Uterus (tissue), 2 donors: ENCODE measurements around the gene TDRD9.

Experiments used
- POLR2A ChIP-seq, 2 donors: fragments of 450-650 bp; IDR thresholded peaks; one replicate each; pipeline ENCODE4 v1.6.1; 2016; ENCODE audit warnings: antibody characterized with exemption in 2 of 2, mild to moderate bottlenecking in 1 of 2, moderate library complexity in 1 of 2
- TF ChIP-seq, protein P1 (sequence below), 4 experiments: fragments of 200-600 bp in 2 of 4; fragments of 450-650 bp in 2 of 4; sonication (generic) in 2 of 4; IDR thresholded peaks; one replicate each; pipeline ENCODE4 v1.5.1; 2016 to 2019; ENCODE audit warnings: antibody characterized with exemption in 4 of 4, mild to moderate bottlenecking in 2 of 4, moderate library complexity in 1 of 4

DNA sequence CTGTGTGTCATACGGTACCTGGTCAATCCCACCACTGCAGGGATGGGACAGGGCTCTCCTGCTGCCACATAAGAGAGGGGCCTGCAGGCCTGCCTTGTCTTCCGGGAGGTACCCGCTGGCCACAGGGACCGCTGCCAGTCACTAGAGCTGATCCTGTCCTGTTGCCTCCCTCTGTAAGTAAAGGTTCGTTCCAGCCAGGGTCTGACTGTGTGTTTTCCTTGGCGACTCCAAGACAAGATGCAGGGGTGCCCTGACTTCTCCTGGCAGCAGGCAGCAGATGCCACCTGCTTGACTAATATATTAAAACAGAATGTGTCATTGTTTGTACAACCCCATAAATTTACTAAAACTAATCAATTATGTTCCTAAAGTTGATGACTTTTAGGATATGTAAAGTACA lies 115.8 kb downstream of the TDRD9 start:
- TF ChIP-seq, protein P1, sequence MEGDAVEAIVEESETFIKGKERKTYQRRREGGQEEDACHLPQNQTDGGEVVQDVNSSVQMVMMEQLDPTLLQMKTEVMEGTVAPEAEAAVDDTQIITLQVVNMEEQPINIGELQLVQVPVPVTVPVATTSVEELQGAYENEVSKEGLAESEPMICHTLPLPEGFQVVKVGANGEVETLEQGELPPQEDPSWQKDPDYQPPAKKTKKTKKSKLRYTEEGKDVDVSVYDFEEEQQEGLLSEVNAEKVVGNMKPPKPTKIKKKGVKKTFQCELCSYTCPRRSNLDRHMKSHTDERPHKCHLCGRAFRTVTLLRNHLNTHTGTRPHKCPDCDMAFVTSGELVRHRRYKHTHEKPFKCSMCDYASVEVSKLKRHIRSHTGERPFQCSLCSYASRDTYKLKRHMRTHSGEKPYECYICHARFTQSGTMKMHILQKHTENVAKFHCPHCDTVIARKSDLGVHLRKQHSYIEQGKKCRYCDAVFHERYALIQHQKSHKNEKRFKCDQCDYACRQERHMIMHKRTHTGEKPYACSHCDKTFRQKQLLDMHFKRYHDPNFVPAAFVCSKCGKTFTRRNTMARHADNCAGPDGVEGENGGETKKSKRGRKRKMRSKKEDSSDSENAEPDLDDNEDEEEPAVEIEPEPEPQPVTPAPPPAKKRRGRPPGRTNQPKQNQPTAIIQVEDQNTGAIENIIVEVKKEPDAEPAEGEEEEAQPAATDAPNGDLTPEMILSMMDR (IDR thresholded peaks at IDR 0.05) = no peak
- no peak for TF ChIP-seq POLR2A (IDR thresholded peaks at IDR 0.05)
